VCaP (cell line): ENCODE measurements around the gene FNDC3B.

Experiments used
- H3K27ac ChIP-seq: fragments of 450-650 bp; 2 replicates; pipeline ENCODE4 v1.5.1; 2017
- TF ChIP-seq, protein P1 (sequence below): fragments of 450-650 bp; conservative IDR thresholded peaks from 2 replicates; pipeline ENCODE4 v1.5.1; 2017; ENCODE audit warnings: mild to moderate bottlenecking, moderate library complexity

Gene FNDC3B

GRCh38 chr3:172193436-172193835 is 154.1 kb downstream of the FNDC3B start:
- H3K27ac ChIP-seq, result no peak overlapping the region
- TF ChIP-seq, protein P1, sequence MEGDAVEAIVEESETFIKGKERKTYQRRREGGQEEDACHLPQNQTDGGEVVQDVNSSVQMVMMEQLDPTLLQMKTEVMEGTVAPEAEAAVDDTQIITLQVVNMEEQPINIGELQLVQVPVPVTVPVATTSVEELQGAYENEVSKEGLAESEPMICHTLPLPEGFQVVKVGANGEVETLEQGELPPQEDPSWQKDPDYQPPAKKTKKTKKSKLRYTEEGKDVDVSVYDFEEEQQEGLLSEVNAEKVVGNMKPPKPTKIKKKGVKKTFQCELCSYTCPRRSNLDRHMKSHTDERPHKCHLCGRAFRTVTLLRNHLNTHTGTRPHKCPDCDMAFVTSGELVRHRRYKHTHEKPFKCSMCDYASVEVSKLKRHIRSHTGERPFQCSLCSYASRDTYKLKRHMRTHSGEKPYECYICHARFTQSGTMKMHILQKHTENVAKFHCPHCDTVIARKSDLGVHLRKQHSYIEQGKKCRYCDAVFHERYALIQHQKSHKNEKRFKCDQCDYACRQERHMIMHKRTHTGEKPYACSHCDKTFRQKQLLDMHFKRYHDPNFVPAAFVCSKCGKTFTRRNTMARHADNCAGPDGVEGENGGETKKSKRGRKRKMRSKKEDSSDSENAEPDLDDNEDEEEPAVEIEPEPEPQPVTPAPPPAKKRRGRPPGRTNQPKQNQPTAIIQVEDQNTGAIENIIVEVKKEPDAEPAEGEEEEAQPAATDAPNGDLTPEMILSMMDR, result no peak

DNA sequence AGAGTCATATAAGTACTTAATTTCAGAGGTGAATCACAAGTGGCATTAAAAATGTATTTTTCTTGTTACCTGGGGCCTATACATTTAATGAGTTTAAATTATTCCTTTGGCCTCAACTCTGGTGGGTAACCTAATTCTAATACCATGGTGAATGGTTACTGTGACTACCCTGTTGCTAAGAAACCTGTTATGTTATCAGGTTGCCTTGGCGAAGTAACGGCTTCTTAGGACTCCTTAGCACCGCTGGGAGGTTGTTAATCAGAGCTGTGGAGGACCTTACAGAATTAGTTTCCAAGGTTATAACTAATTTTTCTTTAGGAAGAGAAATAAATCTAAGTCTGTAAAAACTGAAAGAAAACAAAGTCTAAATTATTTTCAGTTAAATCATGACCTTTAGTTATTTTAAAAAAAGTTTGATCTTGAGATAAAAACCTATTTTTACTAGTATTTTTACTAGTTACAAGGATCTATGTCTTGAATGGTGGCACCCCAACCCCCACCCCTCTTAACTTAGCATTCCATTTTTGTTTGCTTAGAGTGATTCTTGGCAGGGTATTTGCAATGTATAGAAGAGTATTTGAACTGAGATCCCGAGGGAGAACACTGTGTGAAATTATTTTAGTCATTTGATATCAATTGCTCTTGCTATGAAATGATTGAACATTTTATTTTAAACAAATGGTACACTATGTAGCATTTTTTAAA is 155.5 kb downstream of the FNDC3B start:
- no peak overlapping the region for H3K27ac ChIP-seq
- TF ChIP-seq, protein P1, result no peak

DNA sequence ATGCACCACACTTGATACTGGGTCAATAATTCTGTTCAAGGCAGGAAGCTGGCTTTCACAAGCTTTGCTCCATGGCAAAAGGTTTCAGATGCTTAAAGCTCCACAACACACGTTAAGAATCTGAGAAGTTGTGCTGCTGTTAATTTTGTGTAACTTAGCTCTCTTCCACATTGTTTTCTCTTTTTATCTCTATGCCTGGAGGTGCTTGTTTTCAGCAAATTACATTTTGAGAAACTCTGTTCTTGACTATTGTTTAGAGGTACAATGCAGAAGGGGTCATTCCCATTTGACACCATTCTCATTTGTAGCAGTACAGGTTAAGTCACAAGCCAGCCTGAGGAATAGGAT is 156.0 kb downstream of the FNDC3B start:
- TF ChIP-seq, protein P1, result no peak
- no peak overlapping the region for H3K27ac ChIP-seq

DNA sequence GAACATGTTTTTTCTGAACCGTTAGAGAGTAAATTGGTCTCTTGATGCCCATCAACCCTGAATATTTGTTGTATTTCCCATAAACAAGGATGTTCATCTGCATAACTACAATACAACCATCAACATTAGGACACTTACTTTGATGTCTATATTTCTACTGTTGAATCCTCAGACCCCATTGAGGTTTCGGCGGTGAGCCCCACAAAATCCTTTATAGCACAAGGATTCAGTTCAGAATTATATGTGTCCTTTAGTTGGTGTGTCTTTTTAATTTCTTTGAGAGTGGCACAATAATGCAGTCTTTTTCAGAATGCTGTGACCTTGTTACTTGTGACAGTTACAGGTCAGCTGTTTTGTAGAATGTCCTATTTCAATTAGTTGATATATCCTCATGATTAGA is 158.0 kb downstream of the FNDC3B start:
- H3K27ac ChIP-seq, result no peak overlapping the region
- TF ChIP-seq, protein P1, result no peak

GRCh38 chr3:172198428-172198827 is 159.1 kb downstream of the FNDC3B start:
- no peak overlapping the region for H3K27ac ChIP-seq
- TF ChIP-seq, protein P1, result no peak

GRCh38 chr3:172199850-172200369 is 160.5 kb downstream of the FNDC3B start:
- TF ChIP-seq, protein P1, result no peak
- no peak overlapping the region for H3K27ac ChIP-seq

GRCh38 chr3:172201136-172201869 is 161.9 kb downstream of the FNDC3B start:
- TF ChIP-seq, protein P1, result no peak
- peak overlapping the region; percentile 89 for H3K27ac ChIP-seq
